Left ventricle myocardium inferior (tissue), 1 donor: ENCODE measurements around the gene SLC36A3. TPM values are rescaled to one million over a fixed set of nuclear protein-coding genes. Genes with fewer than 3 reads are reported as not detected.

Experiments used
- DNase-seq: peaks from one replicate; pipeline ENCODE4 v3.0.0-alpha.2; 2020
- H3K27ac ChIP-seq: fragments of 200-600 bp; replicated peaks from 2 replicates; pipeline ENCODE4 v1.8.0; 2021
- H3K27me3 ChIP-seq: fragments of 200-600 bp; 2 replicates; pipeline ENCODE4 v1.8.0; 2021; ENCODE audit warnings: low read depth
- H3K36me3 ChIP-seq: fragments of 200-600 bp; 2 replicates; pipeline ENCODE4 v1.8.0; 2021
- H3K4me1 ChIP-seq: fragments of 200-600 bp; 2 replicates; pipeline ENCODE4 v1.8.0; 2021
- H3K4me3 ChIP-seq: fragments of 200-600 bp; 2 replicates; pipeline ENCODE4 v1.8.0; 2021; ENCODE audit warnings: mild to moderate bottlenecking, moderate library complexity
- H3K9me3 ChIP-seq: fragments of 200-600 bp; replicated peaks from 2 replicates; pipeline ENCODE4 v1.8.0; 2021
- intact Hi-C: fragments of 100-400 bp; cut with micrococcal nuclease; formaldehyde crosslinking; loops from one replicate; pipeline ENCODE4 v1.11.0; 2022
- total RNA-seq: library from RNA; stranded (reverse); fragmentation: NEBNext Ultra II Directional; extraction: Animal tissue kit (Norgen Biotek cat#: 25700); gene quantifications from one replicate; pipeline ENCODE4 v1.2.1, GENCODE V29; 2021
- TF ChIP-seq, protein P1 (sequence below): fragments of 200-600 bp; IDR thresholded peaks from 2 replicates; pipeline ENCODE4 v1.8.0; 2021; ENCODE audit warnings: antibody characterized with exemption, mild to moderate bottlenecking, borderline replicate concordance
- donor health status: DM: no; HTN: yes; CAD: no; lungs with severe emphysema.

The SLC36A3 gene
- total RNA-seq, 1 donor from 2014 or later, result not detected

- no peaks in the 10 kb centered on the region for H3K9me3 ChIP-seq
- H3K4me1 ChIP-seq, result no peaks in the 10 kb centered on the region
- H3K36me3 ChIP-seq, result no peaks in the 10 kb centered on the region
- peaks cover 62% of the 10 kb centered on the region for H3K27me3 ChIP-seq
- intact Hi-C loops, result no loop called here
- H3K27ac ChIP-seq, result no peak overlapping the region
- no peak for DNase-seq
- TF ChIP-seq, protein P1, sequence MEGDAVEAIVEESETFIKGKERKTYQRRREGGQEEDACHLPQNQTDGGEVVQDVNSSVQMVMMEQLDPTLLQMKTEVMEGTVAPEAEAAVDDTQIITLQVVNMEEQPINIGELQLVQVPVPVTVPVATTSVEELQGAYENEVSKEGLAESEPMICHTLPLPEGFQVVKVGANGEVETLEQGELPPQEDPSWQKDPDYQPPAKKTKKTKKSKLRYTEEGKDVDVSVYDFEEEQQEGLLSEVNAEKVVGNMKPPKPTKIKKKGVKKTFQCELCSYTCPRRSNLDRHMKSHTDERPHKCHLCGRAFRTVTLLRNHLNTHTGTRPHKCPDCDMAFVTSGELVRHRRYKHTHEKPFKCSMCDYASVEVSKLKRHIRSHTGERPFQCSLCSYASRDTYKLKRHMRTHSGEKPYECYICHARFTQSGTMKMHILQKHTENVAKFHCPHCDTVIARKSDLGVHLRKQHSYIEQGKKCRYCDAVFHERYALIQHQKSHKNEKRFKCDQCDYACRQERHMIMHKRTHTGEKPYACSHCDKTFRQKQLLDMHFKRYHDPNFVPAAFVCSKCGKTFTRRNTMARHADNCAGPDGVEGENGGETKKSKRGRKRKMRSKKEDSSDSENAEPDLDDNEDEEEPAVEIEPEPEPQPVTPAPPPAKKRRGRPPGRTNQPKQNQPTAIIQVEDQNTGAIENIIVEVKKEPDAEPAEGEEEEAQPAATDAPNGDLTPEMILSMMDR, result no peak
- no peak overlapping the region for H3K4me3 ChIP-seq
These were observed 5.3 kb downstream of the SLC36A3 start for GRCh38 chr5:151298063-151298855.

GRCh38 chr5:151296974-151297373, 6.6 kb downstream of the SLC36A3 start:
- H3K4me1 ChIP-seq, result no peaks in the 10 kb centered on the region
- TF ChIP-seq, protein P1, result no peak
- intact Hi-C loops, result no loop called here
- no peak for DNase-seq
- H3K27me3 ChIP-seq, result peaks cover 49% of the 10 kb centered on the region
- no peaks in the 10 kb centered on the region for H3K9me3 ChIP-seq
- no peaks in the 10 kb centered on the region for H3K36me3 ChIP-seq
- H3K27ac ChIP-seq, result no peak overlapping the region
- no peak overlapping the region for H3K4me3 ChIP-seq

GRCh38 chr5:151296478-151296830, 7.1 kb downstream of the SLC36A3 start:
- intact Hi-C loops, result no loop called here
- Histone ChIP-seq H3K36me3 (no peaks in the 10 kb centered on the region), H3K27ac (no peak overlapping the region), H3K4me3 (no peak overlapping the region), H3K27me3 (peaks cover 47% of the 10 kb centered on the region), H3K4me1 (no peaks in the 10 kb centered on the region), H3K9me3 (no peaks in the 10 kb centered on the region)
- TF ChIP-seq, protein P1, result no peak
- DNase-seq, result no peak

DNA sequence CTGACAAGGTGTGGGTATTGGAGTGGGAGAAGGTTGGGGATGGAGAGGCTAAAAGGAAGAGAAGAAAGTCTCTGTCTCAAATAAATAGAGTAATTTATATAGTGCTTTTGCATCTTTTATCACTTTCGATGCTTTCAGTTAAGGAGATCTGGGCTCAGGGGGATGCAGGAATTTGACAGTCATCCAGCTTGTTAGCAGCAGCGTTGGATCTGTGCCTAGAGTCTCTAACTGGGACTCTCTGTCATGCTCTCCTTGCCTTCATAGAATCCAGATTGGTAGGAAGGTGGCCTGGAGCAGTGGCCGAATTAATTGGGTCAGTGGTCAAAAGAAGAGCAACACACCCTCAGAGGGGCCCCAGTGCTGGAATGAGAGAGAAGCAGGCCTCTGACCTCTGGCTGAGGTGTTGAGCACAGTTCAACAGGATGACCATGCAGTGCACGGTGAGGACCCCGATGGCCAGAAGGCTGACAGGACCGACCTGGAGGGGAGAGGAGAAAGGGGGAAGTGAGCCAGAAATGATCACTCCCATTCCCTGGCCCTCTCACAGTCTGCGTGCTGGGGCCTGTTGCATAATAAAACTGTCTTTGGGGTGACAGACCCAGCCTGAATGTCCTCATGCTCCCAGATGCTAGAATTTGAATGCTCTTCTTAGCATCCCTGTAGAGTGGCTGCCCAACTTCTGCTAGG, 7.6 kb downstream of the SLC36A3 start:
- Histone ChIP-seq H3K27ac (no peak overlapping the region), H3K27me3 (peaks cover 42% of the 10 kb centered on the region), H3K36me3 (no peaks in the 10 kb centered on the region), H3K9me3 (no peaks in the 10 kb centered on the region), H3K4me3 (no peak overlapping the region), H3K4me1 (no peaks in the 10 kb centered on the region)
- intact Hi-C loops, result no loop called here
- TF ChIP-seq, protein P1, result no peak
- no peak for DNase-seq

- no peak for DNase-seq
- H3K4me1 ChIP-seq, result no peaks in the 10 kb centered on the region
These were observed 8.4 kb downstream of the SLC36A3 start for GRCh38 chr5:151295138-151295537.

More at GRCh38 chr5:151295138-151295537, 8.4 kb downstream of the SLC36A3 start:
- Histone ChIP-seq H3K4me3 (no peak overlapping the region), H3K9me3 (no peaks in the 10 kb centered on the region), H3K27ac (no peak overlapping the region), H3K36me3 (no peaks in the 10 kb centered on the region), H3K27me3 (peaks cover 35% of the 10 kb centered on the region)
- intact Hi-C loops, result no loop called here
- TF ChIP-seq, protein P1, result no peak
